Suppressor macrophage treated with lipopolysaccharide for 4 hours (primary cell): Measurements from ENCODE around the gene QRSL1.
A peak's percentile ranks its signal among the peaks of the same experiment; 100 is the strongest.
"Not testable (repeated sequence)": the region's sequence is repeated elsewhere in the genome, so short reads cannot be mapped to it uniquely, and the experiment has no call there.

Source experiments
- DNase-seq: peaks from one replicate; pipeline ENCODE4 v3.0.0-alpha.2; 2020

The QRSL1 gene

GRCh38 chr6:106629103-106629858 is at the start of gene QRSL1, which contains the start of gene RTN4IP1:
Gene QRSL1, plus strand, starts transcription at chr6:106629578. Its CDS starts 104 bp downstream, at chr6:106629682.
Gene RTN4IP1, minus strand, starts transcription at chr6:106629498. Its CDS starts 477 bp downstream, at chr6:106629021.
- DNase-seq = peak; percentile 94

GRCh38 chr6:106581468-106581867 is 47.9 kb upstream of the QRSL1 start:
- no peak for DNase-seq

- DNase-seq = no peak
Measured at GRCh38 chr6:106586815-106587415, 42.5 kb upstream of the QRSL1 start.

GRCh38 chr6:106588937-106589336 is 40.4 kb upstream of the QRSL1 start:
- DNase-seq = not testable (repeated sequence)

- no peak for DNase-seq
Measured at GRCh38 chr6:106591111-106591825, 38.1 kb upstream of the QRSL1 start.

DNA sequence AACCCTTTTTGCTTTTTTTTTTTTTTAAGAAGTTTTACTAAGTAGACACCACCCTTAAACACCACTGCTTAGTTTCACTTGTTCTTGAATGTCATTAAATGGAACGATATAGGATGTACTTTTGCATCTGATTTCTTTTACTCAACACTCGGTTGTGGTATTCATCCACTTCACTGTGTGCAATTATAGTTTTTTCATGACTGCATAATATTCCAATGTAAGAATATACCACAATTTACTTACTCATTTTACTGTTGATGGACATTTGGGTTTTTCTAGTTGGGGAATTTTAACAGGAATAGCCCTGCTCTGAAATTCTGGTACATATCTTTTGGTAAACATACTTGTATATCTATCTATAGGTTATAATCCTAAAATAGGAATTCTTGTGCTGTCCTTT is 29.9 kb upstream of the QRSL1 start:
- no peak for DNase-seq

- DNase-seq = no peak
Measured at GRCh38 chr6:106600329-106600728, 29.0 kb upstream of the QRSL1 start.

DNA sequence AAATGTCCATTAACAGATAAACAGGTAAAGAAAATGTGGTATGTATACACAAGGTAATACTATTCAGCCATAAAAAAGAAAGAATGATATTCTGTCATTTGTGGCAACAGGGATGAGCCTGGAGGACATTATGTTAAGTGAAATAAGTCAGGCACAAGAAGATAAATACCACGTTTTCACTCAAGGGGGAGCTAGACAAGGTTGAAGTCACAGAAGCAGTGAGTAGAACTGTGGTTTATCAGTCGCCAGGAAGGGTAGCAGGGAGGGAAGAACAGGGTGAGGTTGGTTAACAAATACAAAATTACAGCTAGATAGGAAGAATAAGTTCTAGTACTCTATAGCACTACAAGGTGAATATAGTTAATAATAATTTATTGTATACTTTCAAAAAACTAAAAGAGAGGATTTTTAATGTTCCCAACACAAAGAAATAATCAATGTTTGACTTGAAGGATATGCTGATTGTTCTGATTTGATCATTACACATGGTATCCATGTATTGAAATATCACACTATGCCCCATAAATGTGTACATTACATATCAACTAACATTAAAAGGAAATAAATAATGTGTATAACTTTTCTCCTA is 21.2 kb upstream of the QRSL1 start:
- peak; percentile 70 for DNase-seq

DNA sequence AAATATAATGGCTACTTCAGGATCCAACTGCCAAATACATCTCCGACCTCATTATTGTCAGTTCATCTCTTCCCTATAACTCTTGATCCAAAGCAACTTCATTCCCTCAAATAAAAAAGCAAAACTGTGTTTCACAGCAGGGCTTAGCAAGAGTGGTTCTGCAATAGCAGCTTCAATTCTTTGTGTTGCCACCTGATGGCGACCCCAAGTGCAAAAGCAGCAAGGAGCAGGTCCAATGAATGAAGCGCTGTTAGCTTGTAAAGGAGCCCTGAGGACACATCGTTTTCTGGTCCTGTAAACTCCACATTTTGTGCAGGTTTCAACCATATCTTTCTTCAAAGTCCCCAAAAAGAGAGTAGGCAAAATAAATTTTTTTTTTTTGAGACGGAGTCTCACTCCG is 19.7 kb upstream of the QRSL1 start:
- DNase-seq = no peak

GRCh38 chr6:106611030-106611429 is 18.3 kb upstream of the QRSL1 start:
- DNase-seq = no peak

DNA sequence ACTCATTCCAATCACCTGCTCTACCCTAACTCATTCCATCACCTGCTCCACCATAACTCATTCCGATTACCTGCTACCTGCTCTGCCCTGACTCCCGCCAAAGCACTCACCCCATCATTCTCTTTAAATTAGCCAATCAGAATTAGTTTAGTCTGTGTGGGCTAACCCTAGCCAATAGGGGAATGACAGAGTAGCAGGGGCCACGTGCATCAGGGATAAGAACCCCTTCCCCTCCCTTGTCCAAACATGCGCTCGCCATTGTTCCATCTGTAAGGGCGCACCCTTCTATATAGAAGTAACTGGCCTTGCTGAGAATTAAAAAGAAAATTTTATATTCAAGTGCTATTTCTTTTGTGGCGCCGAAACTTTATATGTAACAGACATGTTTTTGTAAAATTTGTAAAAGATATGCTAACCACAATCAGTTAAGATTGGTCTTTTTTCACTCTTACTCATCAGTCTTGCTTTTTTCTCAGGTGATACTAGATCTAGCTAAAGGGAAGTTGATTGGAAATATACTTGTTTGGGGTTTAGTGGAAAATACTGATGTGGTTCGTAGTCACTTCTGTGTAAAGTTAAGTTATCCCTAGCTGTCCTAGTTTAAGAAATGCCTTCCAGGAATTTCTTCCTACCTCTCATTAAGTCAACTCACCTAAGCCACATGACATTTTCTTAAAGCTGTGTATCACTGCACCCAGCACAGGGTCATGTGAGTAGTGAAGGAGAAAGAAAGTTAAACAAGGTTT is 16.5 kb upstream of the QRSL1 start:
- DNase-seq = no peak

DNA sequence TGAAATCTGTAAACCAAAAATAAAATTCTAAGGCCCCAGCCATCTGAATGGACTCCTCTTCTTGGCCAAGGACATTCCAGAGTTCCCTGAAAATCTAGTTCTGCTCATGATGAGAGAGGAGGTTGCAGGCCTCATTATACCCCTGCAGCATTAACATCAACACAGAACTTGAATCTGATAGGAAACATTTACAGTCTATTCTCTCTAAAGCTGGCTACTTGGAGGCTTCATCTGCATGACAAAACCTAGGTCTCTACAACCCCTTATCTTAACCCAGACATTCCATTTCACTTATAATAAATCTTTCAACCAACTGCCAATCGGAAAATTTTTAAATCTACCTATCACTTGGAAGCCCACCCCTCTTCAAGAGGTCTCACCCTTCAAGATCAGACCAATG is 15.8 kb upstream of the QRSL1 start:
- DNase-seq = no peak

DNA sequence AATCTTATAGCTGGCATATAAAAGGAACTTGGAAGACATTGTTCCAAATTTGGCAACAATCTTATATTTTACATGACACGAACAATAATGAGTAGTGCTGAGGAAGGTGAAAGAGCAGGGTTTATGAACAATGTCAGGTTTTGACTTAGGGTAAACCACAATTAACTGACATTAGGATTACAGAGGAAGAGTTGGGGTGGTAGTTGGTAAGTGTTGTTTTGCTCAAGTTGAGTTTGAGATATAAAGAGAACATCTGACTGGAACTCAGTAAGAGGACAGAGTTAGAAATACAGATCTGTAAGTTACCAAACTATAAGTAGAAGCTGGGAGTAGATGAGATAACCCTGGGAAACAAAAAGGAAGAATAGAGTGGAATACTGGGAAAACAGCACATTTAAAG is 15.2 kb upstream of the QRSL1 start:
- DNase-seq = no peak

DNA sequence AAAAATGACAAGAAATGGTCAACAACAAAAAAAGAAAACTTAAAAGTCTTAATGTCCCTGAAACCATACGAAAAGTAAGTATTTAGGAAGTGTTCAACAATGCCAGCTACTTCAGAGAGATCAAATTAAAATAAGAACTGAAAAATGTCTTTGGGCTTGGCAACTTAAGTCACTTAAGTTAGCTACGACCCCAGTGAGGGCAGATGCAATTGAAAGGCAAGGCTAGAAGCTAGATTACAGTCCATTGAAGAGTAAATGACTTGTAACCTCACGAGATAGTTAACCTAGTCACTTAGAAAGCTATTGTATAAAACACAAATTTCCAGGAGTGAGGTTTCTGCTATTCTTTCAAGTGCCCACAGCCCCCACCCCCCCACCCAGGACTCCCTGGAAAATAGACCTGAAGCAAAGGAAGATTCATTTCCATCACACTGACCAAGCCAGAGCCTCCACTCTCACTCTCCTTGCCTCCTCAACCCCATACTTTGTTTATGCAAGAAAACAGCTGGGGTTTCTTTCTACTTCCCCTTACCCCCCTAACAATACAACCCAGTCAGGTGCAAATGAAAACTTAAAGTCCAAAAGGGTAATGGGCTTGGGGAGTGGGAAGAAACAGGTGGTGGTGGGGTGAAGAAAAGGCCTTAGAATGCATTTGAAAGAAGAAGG is 14.7 kb upstream of the QRSL1 start:
- DNase-seq = no peak

DNA sequence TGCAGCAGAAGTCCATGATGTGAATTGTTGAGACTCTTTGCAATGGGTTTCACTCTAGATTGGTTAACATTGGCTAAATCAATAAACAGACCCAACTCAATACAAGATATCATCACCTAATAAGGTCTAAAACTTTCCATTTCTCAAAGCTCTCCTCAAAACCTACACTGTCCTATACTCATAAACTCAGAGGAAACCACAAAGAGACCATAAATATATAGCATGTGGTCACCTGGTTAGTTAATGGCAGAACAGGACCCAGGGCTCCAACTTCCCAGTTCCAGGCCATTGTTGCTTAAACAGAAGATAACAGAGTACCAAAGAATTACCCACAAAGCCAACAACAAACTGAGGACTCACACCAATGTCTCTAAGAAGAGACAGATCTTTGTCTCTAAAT is 12.1 kb upstream of the QRSL1 start:
- no peak for DNase-seq

DNA sequence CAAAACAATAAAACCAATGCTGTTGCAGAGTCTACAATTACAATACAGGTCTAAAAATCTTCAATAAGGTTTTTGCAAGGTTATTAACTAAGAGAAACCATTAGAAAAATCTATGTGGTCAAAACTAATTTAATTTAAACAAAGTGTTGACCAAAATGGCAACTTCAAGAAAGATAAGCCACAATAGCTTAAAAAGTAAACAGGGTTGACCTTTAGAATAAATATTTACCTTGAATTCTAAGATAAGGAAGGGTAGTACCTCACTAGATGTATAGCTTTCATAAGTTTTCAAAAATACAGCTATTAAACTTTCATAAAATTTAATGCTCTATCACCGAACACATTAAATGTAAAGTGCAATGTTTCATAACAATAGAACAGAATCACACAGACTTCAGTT is 11.5 kb upstream of the QRSL1 start:
- no peak for DNase-seq

DNA sequence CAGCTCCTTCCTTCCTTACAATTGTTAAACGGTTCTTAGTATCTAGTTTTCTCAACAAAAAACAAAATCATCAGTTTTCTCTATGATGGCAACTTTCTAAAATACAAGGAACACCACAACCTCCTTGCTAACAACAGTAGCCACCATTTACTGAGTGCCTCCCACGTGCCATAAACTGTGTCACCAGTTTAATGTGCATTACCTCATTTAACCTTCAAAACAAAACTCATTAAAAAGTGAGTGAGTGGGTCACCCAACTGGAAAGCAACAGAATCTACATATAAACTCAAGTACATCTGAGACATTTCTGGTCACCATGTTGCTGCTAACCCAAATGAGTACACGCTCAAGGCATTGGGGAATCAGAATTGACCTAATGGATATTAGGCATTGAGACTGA is 11.1 kb upstream of the QRSL1 start:
- DNase-seq = no peak

- DNase-seq = no peak
Measured at GRCh38 chr6:106619223-106619622, 10.2 kb upstream of the QRSL1 start.

GRCh38 chr6:106620931-106621672 is 8.3 kb upstream of the QRSL1 start:
- no peak for DNase-seq

DNA sequence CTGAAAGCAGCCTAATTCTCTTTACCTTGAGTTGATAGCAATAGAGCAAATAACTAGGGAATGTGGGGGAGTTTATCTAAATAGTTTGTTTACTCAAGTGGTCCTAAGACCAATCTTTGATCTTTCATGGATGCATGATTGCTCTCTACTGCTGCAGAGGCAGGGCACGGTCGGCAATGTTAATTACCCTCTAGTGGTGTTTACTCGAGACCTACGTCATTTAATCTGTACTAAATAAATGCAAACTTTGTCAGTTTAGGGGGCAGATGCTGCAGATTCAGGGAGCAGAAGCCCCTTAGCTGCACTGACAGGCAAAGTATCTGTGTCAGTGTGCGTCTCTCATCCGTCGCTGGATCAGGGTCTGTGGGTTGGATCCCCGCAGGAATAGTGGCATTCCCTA is 7.0 kb upstream of the QRSL1 start:
- DNase-seq = no peak

DNA sequence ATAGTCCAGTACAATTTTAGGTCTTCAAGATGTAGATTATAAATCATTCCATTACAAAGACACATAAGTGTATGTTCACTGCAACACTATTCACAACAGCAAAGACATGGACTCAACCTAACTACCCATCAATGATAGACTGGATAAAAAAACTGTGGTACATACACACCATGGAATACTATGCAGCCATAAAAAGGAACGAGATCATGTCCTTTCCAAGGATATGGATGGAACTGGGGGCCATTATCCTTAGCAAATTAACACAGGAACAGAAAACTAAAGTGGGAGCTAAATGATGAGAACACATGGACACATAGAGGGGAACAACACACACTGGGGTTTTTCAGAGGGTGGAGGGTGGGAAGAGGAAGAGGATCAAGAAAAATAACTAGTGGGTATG is 6.3 kb upstream of the QRSL1 start:
- no peak for DNase-seq

DNA sequence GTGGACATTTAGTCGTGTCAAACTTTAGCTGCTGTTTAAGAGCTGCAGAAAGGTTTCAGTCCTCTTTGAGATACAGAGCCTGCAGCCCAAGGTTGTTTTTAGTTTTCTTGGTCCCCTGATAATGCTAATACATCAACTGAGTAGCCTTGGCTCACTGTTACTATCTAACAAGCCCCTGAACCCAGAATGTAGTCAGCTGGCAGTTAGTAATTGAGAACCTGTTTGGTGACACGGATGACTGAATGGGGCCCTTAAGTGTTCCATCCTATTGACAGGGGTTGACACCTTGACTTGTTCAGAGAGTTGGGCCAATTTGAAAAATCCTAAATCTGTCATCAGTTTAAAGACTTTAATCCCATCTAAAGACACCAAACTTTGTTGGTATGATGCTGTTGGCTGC is 2.9 kb upstream of the QRSL1 start:
- DNase-seq = no peak
